GM12874 (cell line): ENCODE data around the gene TSSK2.

Experiments used
- CTCF ChIP-seq: IDR thresholded peaks from 2 replicates; pipeline ENCODE4 v1.5.1; 2011; ENCODE audit warnings: low read depth, mild to moderate bottlenecking, control low read depth, low read length, moderate library complexity; ENCODE audit not compliant: insufficient read depth

The TSSK2 gene

GRCh38 chr22:19180234-19180633 lies 49.1 kb downstream of the TSSK2 start:
- TF ChIP-seq CTCF = no peak

GRCh38 chr22:19180740-19181410 lies 49.8 kb downstream of the TSSK2 start:
- no peak for TF ChIP-seq CTCF

GRCh38 chr22:19181786-19182471 lies 50.8 kb downstream of the TSSK2 start:
- TF ChIP-seq CTCF = no peak
